ENCODE measurements around the gene TREH.
A peak's percentile ranks its signal among the peaks of the same experiment; 100 is the strongest.

DNA sequence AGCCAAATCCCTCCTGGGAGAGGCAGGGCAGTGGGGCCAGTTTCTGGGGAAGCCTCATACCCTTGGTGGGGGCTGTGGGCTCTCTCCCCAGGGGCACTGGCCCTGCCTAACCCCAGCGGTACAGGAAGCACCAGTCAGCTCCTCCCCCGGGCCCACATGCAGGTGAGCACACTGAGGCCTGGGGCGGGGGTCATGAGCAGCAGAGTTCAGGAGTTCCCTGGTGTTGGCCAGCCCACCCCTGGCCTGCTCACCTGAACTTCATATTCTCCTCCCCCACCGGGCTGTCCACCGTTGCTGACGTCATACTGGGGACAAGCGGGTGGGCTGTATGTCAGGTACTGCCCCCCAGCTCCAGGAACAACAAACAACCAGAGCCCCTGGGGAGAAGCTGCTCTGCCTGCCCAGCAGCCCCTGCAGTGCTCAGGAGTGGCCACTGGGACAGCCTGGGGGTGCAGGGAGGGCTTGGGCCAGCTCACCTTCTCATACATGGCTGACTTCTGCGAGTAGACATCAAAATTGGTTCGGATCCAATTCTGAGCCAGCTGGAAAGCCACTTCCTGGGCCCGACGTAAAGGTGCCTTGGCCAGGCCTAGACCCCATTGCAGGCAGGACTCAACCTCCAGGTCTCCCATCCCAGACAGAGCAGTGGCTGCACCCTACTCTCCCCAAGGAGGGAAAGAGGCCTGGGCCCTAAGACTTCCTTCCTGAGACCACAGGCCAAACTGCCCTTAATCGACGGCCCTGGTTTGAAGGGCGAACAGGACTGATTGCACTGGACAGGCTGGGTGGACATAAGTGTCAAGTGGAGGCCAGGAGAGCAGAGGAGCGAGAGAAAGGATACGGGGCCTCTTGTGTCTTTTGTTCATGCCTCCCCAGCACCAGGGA lies 20.8 kb downstream of the TREH start:
- no peak for TF ChIP-seq POLR2A (IDR thresholded peaks at IDR 0.05; ENCODE audit: low read depth)
- TF ChIP-seq, protein P1, sequence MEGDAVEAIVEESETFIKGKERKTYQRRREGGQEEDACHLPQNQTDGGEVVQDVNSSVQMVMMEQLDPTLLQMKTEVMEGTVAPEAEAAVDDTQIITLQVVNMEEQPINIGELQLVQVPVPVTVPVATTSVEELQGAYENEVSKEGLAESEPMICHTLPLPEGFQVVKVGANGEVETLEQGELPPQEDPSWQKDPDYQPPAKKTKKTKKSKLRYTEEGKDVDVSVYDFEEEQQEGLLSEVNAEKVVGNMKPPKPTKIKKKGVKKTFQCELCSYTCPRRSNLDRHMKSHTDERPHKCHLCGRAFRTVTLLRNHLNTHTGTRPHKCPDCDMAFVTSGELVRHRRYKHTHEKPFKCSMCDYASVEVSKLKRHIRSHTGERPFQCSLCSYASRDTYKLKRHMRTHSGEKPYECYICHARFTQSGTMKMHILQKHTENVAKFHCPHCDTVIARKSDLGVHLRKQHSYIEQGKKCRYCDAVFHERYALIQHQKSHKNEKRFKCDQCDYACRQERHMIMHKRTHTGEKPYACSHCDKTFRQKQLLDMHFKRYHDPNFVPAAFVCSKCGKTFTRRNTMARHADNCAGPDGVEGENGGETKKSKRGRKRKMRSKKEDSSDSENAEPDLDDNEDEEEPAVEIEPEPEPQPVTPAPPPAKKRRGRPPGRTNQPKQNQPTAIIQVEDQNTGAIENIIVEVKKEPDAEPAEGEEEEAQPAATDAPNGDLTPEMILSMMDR (IDR thresholded peaks at IDR 0.05), result peak in 1 of 3 experiments; percentile 20

Measured in esophagus muscularis mucosa (tissue), 3 donors.